HEK293 (cell line): ENCODE data around the gene DMKN.
A peak's percentile ranks its signal among the peaks of the same experiment; 100 is the strongest.

Source experiments
- AEBP2 ChIP-seq: fragments of 450-650 bp; formaldehyde crosslinking; IDR thresholded peaks from 2 replicates; pipeline ENCODE4 v1.5.1; 2016; ENCODE audit warnings: missing biosample characterization, missing genetic modification characterization, borderline replicate concordance
- HOXA7 ChIP-seq: sonication (generic); formaldehyde crosslinking; IDR thresholded peaks from 2 replicates; pipeline ENCODE4 v1.8.1; 2022; ENCODE audit warnings: missing genetic modification reagents, borderline replicate concordance
- KLF16 ChIP-seq: fragments of 450-650 bp; formaldehyde crosslinking; IDR thresholded peaks from 2 replicates; pipeline ENCODE4 v1.5.1; 2017; ENCODE audit warnings: missing biosample characterization, missing genetic modification characterization
- PATZ1 ChIP-seq: fragments of 450-650 bp; formaldehyde crosslinking; IDR thresholded peaks from 2 replicates; pipeline ENCODE4 v1.5.1; 2016; ENCODE audit warnings: missing biosample characterization, missing genetic modification characterization
- PBX3 ChIP-seq: sonication (generic); formaldehyde crosslinking; IDR thresholded peaks from 2 replicates; pipeline ENCODE4 v1.8.1; 2022; ENCODE audit warnings: mild to moderate bottlenecking, moderate library complexity, missing genetic modification reagents
- PRDM10 ChIP-seq: fragments of 450-650 bp; formaldehyde crosslinking; IDR thresholded peaks from 2 replicates; pipeline ENCODE4 v1.5.1; 2016; ENCODE audit warnings: missing biosample characterization, missing genetic modification characterization
- REPIN1 ChIP-seq: fragments of 450-650 bp; formaldehyde crosslinking; IDR thresholded peaks from 2 replicates; pipeline ENCODE4 v1.5.1; 2017; ENCODE audit warnings: missing biosample characterization, missing genetic modification characterization, low read depth
- REST ChIP-seq: fragments of 450-650 bp; formaldehyde crosslinking; IDR thresholded peaks from 2 replicates; pipeline ENCODE4 v1.5.1; 2016; ENCODE audit warnings: missing biosample characterization, missing genetic modification characterization
- SCRT2 ChIP-seq: fragments of 450-650 bp; formaldehyde crosslinking; IDR thresholded peaks from 2 replicates; pipeline ENCODE4 v1.5.1; 2016; ENCODE audit warnings: missing biosample characterization, missing genetic modification characterization
- ZBTB26 ChIP-seq: fragments of 450-650 bp; formaldehyde crosslinking; optimal IDR thresholded peaks from 2 replicates; pipeline ENCODE3; 2016; ENCODE audit warnings: missing biosample characterization, mild to moderate bottlenecking, missing genetic modification characterization
- ZBTB44 ChIP-seq: fragments of 450-650 bp; IDR thresholded peaks from 2 replicates; pipeline ENCODE4 v1.5.1; 2018; ENCODE audit warnings: missing biosample characterization, mild to moderate bottlenecking, missing genetic modification characterization
- ZNF114 ChIP-seq: fragments of 450-650 bp; formaldehyde crosslinking; IDR thresholded peaks from 2 replicates; pipeline ENCODE4 v1.5.0; 2017; ENCODE audit warnings: missing biosample characterization, missing genetic modification characterization
- ZNF391 ChIP-seq: fragments of 450-650 bp; formaldehyde crosslinking; IDR thresholded peaks from 2 replicates; pipeline ENCODE4 v1.5.1; 2016; ENCODE audit warnings: low read depth, missing biosample characterization, missing genetic modification characterization, borderline replicate concordance
- ZNF544 ChIP-seq: fragments of 450-650 bp; formaldehyde crosslinking; IDR thresholded peaks from 2 replicates; pipeline ENCODE4 v1.5.0; 2017; ENCODE audit warnings: missing biosample characterization, missing genetic modification characterization
- ZNF561 ChIP-seq: fragments of 450-650 bp; IDR thresholded peaks from 2 replicates; pipeline ENCODE4 v1.5.1; 2018; ENCODE audit warnings: missing biosample characterization, missing genetic modification characterization, borderline replicate concordance
- ZNF600 ChIP-seq: fragments of 450-650 bp; formaldehyde crosslinking; IDR thresholded peaks from 2 replicates; pipeline ENCODE4 v1.5.1; 2016; ENCODE audit warnings: missing biosample characterization, missing genetic modification characterization
- ZNF837 ChIP-seq: fragments of 450-650 bp; formaldehyde crosslinking; IDR thresholded peaks from 2 replicates; pipeline ENCODE4 v1.5.1; 2016; ENCODE audit warnings: missing biosample characterization, missing genetic modification characterization
- ZSCAN18 ChIP-seq: fragments of 450-650 bp; formaldehyde crosslinking; IDR thresholded peaks from 2 replicates; pipeline ENCODE4 v1.5.1; 2016; ENCODE audit warnings: missing biosample characterization, missing genetic modification characterization
- ZSCAN4 ChIP-seq: fragments of 450-650 bp; formaldehyde crosslinking; IDR thresholded peaks from 2 replicates; pipeline ENCODE4 v1.5.1; 2017; ENCODE audit warnings: missing biosample characterization, missing genetic modification characterization

Gene DMKN

GRCh38 chr19:35509018-35509652, 4.3 kb downstream of the DMKN start (continued):
- TF ChIP-seq REPIN1 (tag by site-specific recombination) (0 out of 2 replicates have a peak, but pooled peaks have one; percentile 11), PBX3 (CRISPR knock-in tag) (no peak), ZNF544 (tag by site-specific recombination) (no peak), ZBTB26 (tag by site-specific recombination) (no peak), SCRT2 (peak; percentile 86), ZSCAN4 (tag by site-specific recombination) (no peak), HOXA7 (CRISPR knock-in tag) (no peak), ZSCAN18 (tag by site-specific recombination) (0 out of 2 replicates have a peak, but pooled peaks have one; percentile 23), PATZ1 (peak; percentile 12; the same call in 1 of the 2 replicates), KLF16 (0 out of 2 replicates have a peak, but pooled peaks have one; percentile 33), ZNF561 (tag by site-specific recombination) (peak; percentile 55; the same call in 1 of the 2 replicates), PRDM10 (tag by site-specific recombination) (peak; percentile 96), ZNF114 (no peak), REST (tag by site-specific recombination) (0 out of 2 replicates have a peak, but pooled peaks have one; percentile 34), ZNF600 (tag by site-specific recombination) (peak; percentile 92), ZBTB44 (0 out of 2 replicates have a peak, but pooled peaks have one; percentile 31), ZNF391 (tag by site-specific recombination) (peak; percentile 40; the same call in 1 of the 2 replicates), AEBP2 (tag by site-specific recombination) (no peak), ZNF837 (tag by site-specific recombination) (no peak)
